BJ (cell line): ENCODE data around the gene ANXA9. TPM values are rescaled to one million over a fixed set of nuclear protein-coding genes. Genes with fewer than 3 reads are reported as not detected.

ENCODE experiments used
- CTCF ChIA-PET: fragments of 350-600 bp; formaldehyde crosslinking; extraction: SDS; loops from one replicate; lab custom pipeline; 2021; ENCODE audit warnings: antibody characterized with exemption, inconsistent platforms; lab: Yijun Ruan, JAX
- POLR2A ChIA-PET: fragments of 300-600 bp; sonication (Branson Sonifier 250); formaldehyde crosslinking; extraction: SDS; loops from one replicate; lab custom pipeline; 2021; ENCODE audit warnings: antibody characterized with exemption; lab: Charles Lee
- DNase-seq: peaks from one replicate; pipeline ENCODE4 v3.0.0-alpha.2; 2011; ENCODE audit warnings: low read depth
- H3K27me3 ChIP-seq: 2 replicates; pipeline ENCODE4 v1.6.0; 2011; ENCODE audit warnings: low read length; ENCODE audit not compliant: control insufficient read depth, insufficient read depth
- H3K36me3 ChIP-seq: 2 replicates; pipeline ENCODE4 v1.5.1; 2011; ENCODE audit warnings: low read length; ENCODE audit not compliant: control insufficient read depth, insufficient read depth
- H3K4me3 ChIP-seq: 2 replicates; pipeline ENCODE4 v1.5.1; 2011; ENCODE audit warnings: low read depth, mild to moderate bottlenecking, control low read depth, low read length
- CTCF ChIP-seq: IDR thresholded peaks from 2 replicates; pipeline ENCODE4 v1.5.1; 2011; ENCODE audit warnings: low read depth, mild to moderate bottlenecking, control low read depth, inconsistent platforms, low read length, moderate library complexity; ENCODE audit not compliant: insufficient read depth
- polyA plus RNA-seq: library from polyadenylated mRNA; depleted of rRNA; stranded (reverse); fragments of >200 nt; gene quantifications from 2 replicates; pipeline ENCODE4 v1.2.3, GENCODE V29; 2011

ANXA9 gene
- polyA plus RNA-seq, 1 experiment: 0.21 TPM

GRCh38 chr1:150957666-150958065 lies 24.4 kb upstream of the ANXA9 start:
- no peak for TF ChIP-seq CTCF
- H3K27me3 ChIP-seq: no peaks in the 10 kb centered on the region
- ChIA-PET POLR2A (no interaction called here), CTCF (interaction anchor here (0.6 to 1.5 kb wide), 5 partner anchors 15 to 37 kb away, joined by 3 to 4 read pairs (median 3); partner anchors contain the start of gene ANXA9)
- H3K4me3 ChIP-seq: no peak overlapping the region
- H3K36me3 ChIP-seq: peaks cover 16% of the 10 kb centered on the region
- no peak for DNase-seq

GRCh38 chr1:150960646-150961045 lies 21.4 kb upstream of the ANXA9 start:
- CTCF ChIA-PET: interaction anchor here (0.6 kb wide), 1 partner anchor 85 kb away, joined by 3 read pairs; no protein-coding TSS in a partner anchor
- Histone ChIP-seq H3K4me3 (no peak overlapping the region), H3K27me3 (no peaks in the 10 kb centered on the region)

GRCh38 chr1:150961756-150962155 lies 20.3 kb upstream of the ANXA9 start:
- ChIA-PET CTCF (interaction anchor here (0.9 to 1.7 kb wide), 2 partner anchors 9 to 34 kb away, joined by 3 to 7 read pairs; no protein-coding TSS in a partner anchor), POLR2A (no interaction called here)
- no peak for DNase-seq
- H3K27me3 ChIP-seq: no peaks in the 10 kb centered on the region
- no peak overlapping the region for H3K4me3 ChIP-seq
- no peak for TF ChIP-seq CTCF
- peaks cover 34% of the 10 kb centered on the region for H3K36me3 ChIP-seq

More at GRCh38 chr1:150960646-150961045, 21.4 kb upstream of the ANXA9 start:
- no peak for DNase-seq
- no peak for TF ChIP-seq CTCF
- H3K36me3 ChIP-seq: peaks cover 24% of the 10 kb centered on the region
- POLR2A ChIA-PET: interaction anchor here (0.5 to 0.6 kb wide), 2 partner anchors 13 to 19 kb away, joined by 13 to 31 read pairs; no protein-coding TSS in a partner anchor

- CTCF ChIA-PET: interaction anchor here (1.7 kb wide), 1 partner anchor 32 kb away, joined by 7 read pairs; no protein-coding TSS in a partner anchor
- POLR2A ChIA-PET: no interaction called here
These were observed 18.6 kb upstream of the ANXA9 start for GRCh38 chr1:150963321-150964163.

More at GRCh38 chr1:150963321-150964163, 18.6 kb upstream of the ANXA9 start:
- no peak for DNase-seq
- H3K27me3 ChIP-seq: no peaks in the 10 kb centered on the region
- H3K4me3 ChIP-seq: no peak overlapping the region
- H3K36me3 ChIP-seq: peaks cover 48% of the 10 kb centered on the region
- no peak for TF ChIP-seq CTCF
